Ovary (tissue), 3 donors: ENCODE results near the gene DMAC2.

Experiments used
- EP300 ChIP-seq: sonication (generic); formaldehyde crosslinking; IDR thresholded peaks from one replicate; pipeline ENCODE4 v1.6.1; 2017; ENCODE audit warnings: antibody characterized with exemption
- POLR2A ChIP-seq: fragments of 450-650 bp; IDR thresholded peaks from one replicate; pipeline ENCODE4 v1.6.1; 2017; ENCODE audit warnings: antibody characterized with exemption, mild to moderate bottlenecking, moderate library complexity
- TF ChIP-seq, protein P1 (sequence below), 3 donors: fragments of 450-650 bp in 2 of 3; fragments of 200-600 bp in 1 of 3; IDR thresholded peaks; one replicate each; pipeline versions ENCODE4 v1.5.1 to v1.8.0; 2016 to 2022; ENCODE audit warnings: antibody characterized with exemption in 3 of 3, mild to moderate bottlenecking in 1 of 3
- donor health status: DM: no; HTN: no; CAD: no.

DNA sequence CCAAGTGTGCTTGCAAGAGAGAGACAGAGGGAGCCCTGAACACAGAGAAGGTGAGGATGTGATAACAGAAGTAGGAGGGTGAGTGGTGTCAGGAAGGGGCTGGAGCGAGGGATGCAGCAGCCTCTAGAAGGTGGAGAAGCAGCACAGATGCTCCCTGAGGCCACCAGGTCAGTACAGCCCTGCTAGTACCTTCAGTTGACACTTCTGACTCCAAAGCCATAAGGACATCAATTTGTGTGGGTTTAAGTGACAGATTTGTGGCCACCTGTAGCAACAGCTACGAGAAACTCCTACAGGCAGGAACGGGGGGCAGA, 10.1 kb upstream of the DMAC2 start:
- TF ChIP-seq, protein P1, sequence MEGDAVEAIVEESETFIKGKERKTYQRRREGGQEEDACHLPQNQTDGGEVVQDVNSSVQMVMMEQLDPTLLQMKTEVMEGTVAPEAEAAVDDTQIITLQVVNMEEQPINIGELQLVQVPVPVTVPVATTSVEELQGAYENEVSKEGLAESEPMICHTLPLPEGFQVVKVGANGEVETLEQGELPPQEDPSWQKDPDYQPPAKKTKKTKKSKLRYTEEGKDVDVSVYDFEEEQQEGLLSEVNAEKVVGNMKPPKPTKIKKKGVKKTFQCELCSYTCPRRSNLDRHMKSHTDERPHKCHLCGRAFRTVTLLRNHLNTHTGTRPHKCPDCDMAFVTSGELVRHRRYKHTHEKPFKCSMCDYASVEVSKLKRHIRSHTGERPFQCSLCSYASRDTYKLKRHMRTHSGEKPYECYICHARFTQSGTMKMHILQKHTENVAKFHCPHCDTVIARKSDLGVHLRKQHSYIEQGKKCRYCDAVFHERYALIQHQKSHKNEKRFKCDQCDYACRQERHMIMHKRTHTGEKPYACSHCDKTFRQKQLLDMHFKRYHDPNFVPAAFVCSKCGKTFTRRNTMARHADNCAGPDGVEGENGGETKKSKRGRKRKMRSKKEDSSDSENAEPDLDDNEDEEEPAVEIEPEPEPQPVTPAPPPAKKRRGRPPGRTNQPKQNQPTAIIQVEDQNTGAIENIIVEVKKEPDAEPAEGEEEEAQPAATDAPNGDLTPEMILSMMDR (IDR thresholded peaks at IDR 0.05): no peak
- TF ChIP-seq POLR2A (no peak), EP300 (no peak)
